HFFc6 (cell line): ENCODE data around the gene NNT. TPM values are rescaled to one million over a fixed set of nuclear protein-coding genes. Genes with fewer than 3 reads are reported as not detected.

Experiments
- DNase-seq: peaks from one replicate; pipeline ENCODE4 v3.0.0-alpha.2; 2018
- H3K27ac Mint-ChIP-seq: 2 replicates; pipeline ENCODE4 v1.8.0; 2020; ENCODE audit warnings: mild to moderate bottlenecking, mixed read lengths
- H3K27me3 Mint-ChIP-seq: 2 replicates; pipeline ENCODE4 v1.8.0; 2021; ENCODE audit warnings: mild to moderate bottlenecking, moderate library complexity, mixed read lengths; ENCODE audit not compliant: insufficient read depth
- H3K36me3 Mint-ChIP-seq: 2 replicates; pipeline ENCODE4 v1.8.0; 2021; ENCODE audit warnings: low read depth, mixed read lengths
- H3K4me1 Mint-ChIP-seq: 2 replicates; pipeline ENCODE4 v1.8.0; 2020; ENCODE audit warnings: low read depth, mixed read lengths
- H3K4me3 Mint-ChIP-seq: 2 replicates; pipeline ENCODE4 v1.8.0; 2020; ENCODE audit warnings: mild to moderate bottlenecking, moderate library complexity, mixed read lengths
- H3K9me3 Mint-ChIP-seq: 2 replicates; pipeline ENCODE4 v1.8.0; 2020; ENCODE audit warnings: mild to moderate bottlenecking, mixed read lengths
- CTCF ChIP-seq: fragments of 200-600 bp; sonication (generic); IDR thresholded peaks from 2 replicates; pipeline ENCODE4 v1.5.0; 2021; ENCODE audit warnings: antibody characterized with exemption, mild to moderate bottlenecking
- total RNA-seq, 6 experiments: library from RNA; stranded (reverse); fragmentation: NEBNext Ultra II Directional; extraction: Animal tissue kit (Norgen Biotek cat#: 25700); gene quantifications; 2 replicates in 1 of 6; 3 replicates in 5 of 6; pipeline ENCODE4 v1.2.3, GENCODE V29; 2021

The NNT gene
- total RNA-seq, 6 experiments from 2014 or later: 52.9 to 64.0 (median 59.6) TPM

GRCh38 chr5:43750809-43751208 is 147.8 kb downstream of the NNT start:
- Mint-ChIP-seq H3K27ac (no peak overlapping the region), H3K4me3 (no peak overlapping the region), H3K9me3 (peaks cover 9% of the 10 kb centered on the region), H3K4me1 (no peaks in the 10 kb centered on the region), H3K27me3 (peaks cover 2% of the 10 kb centered on the region; the same call in 1 of the 2 replicates), H3K36me3 (no peaks in the 10 kb centered on the region)
- no peak for TF ChIP-seq CTCF
- DNase-seq: no peak

- no peak for DNase-seq
- H3K9me3 Mint-ChIP-seq: peaks cover 3% of the 10 kb centered on the region
- no peaks in the 10 kb centered on the region for H3K4me1 Mint-ChIP-seq
- H3K27ac Mint-ChIP-seq: no peak overlapping the region
- no peak overlapping the region for H3K4me3 Mint-ChIP-seq
- 0 out of 2 replicates have a peak, but pooled peaks have one; percentile 7 for TF ChIP-seq CTCF
- H3K36me3 Mint-ChIP-seq: no peaks in the 10 kb centered on the region
- H3K27me3 Mint-ChIP-seq: peaks cover 2% of the 10 kb centered on the region; the same call in 1 of the 2 replicates
Measured at GRCh38 chr5:43753069-43753468, 150.1 kb downstream of the NNT start.

Other genes with a start within 250 kb of the NNT start
- under 1 TPM in 1 of 6 experiments, not detected in 5; 0.05 TPM for gene CCL28, start 190.8 kb upstream of the NNT start, total RNA-seq
- gene TMEM267, start 119.3 kb upstream of the NNT start, total RNA-seq: 10 to 100 TPM; 15.7 to 20.3 (median 19.0) TPM
- 1 to 10 TPM; 2.2 to 4.4 (median 3.8) TPM for gene C5orf34, start 88.0 kb upstream of the NNT start, total RNA-seq
- 10 to 100 TPM; 58.2 to 70.8 (median 67.1) TPM for gene PAIP1, start 46.1 kb upstream of the NNT start, total RNA-seq